Fibroblast of skin of back (primary cell): ENCODE data around the gene CNP.

Source experiments
- DNase-seq: peaks from one replicate; pipeline ENCODE4 v3.0.0-alpha.2; 2013

CNP gene

GRCh38 chr17:41973408-41973811 is 6.8 kb downstream of the CNP start:
- DNase-seq, result no peak

GRCh38 chr17:41974031-41974430 is 7.4 kb downstream of the CNP start:
- no peak for DNase-seq

- DNase-seq, result no peak
Observed at GRCh38 chr17:41974658-41975057, 8.1 kb downstream of the CNP start.

- DNase-seq, result no peak
Observed at GRCh38 chr17:41975099-41976083, 8.8 kb downstream of the CNP start.

- DNase-seq, result no peak
Observed at GRCh38 chr17:41976142-41976768, 9.7 kb downstream of the CNP start.

GRCh38 chr17:41977991-41978390 is 11.4 kb downstream of the CNP start:
- DNase-seq, result no peak

GRCh38 chr17:41982026-41982760 is 15.6 kb downstream of the CNP start:
- no peak for DNase-seq

GRCh38 chr17:41984454-41984853 is 17.9 kb downstream of the CNP start:
- DNase-seq, result no peak

- no peak for DNase-seq
Observed at GRCh38 chr17:41985919-41986318, 19.3 kb downstream of the CNP start.

GRCh38 chr17:41986634-41987033 is 20.0 kb downstream of the CNP start:
- DNase-seq, result no peak

- no peak for DNase-seq
Observed at GRCh38 chr17:41987642-41988041, 21.0 kb downstream of the CNP start.

- no peak for DNase-seq
Observed at GRCh38 chr17:41988418-41988817, 21.8 kb downstream of the CNP start.

GRCh38 chr17:41989702-41990419 is 23.3 kb downstream of the CNP start:
- no peak for DNase-seq

- DNase-seq, result peak; percentile 14
Observed at GRCh38 chr17:41992576-41992975, 26.0 kb downstream of the CNP start.

GRCh38 chr17:41996855-41997164 is 30.2 kb downstream of the CNP start:
- no peak for DNase-seq

- no peak for DNase-seq
Observed at GRCh38 chr17:41998497-41998896, 31.9 kb downstream of the CNP start.

- no peak for DNase-seq
Observed at GRCh38 chr17:42000413-42001133, 34.0 kb downstream of the CNP start.

- DNase-seq, result no peak
Observed at GRCh38 chr17:42001729-42002128, 35.1 kb downstream of the CNP start.

GRCh38 chr17:42002175-42002791 is 35.7 kb downstream of the CNP start:
- DNase-seq, result no peak

GRCh38 chr17:42002792-42003301 is 36.3 kb downstream of the CNP start:
- DNase-seq, result peak; percentile 53

- no peak for DNase-seq
Observed at GRCh38 chr17:42005166-42005565, 38.6 kb downstream of the CNP start.
